Uterus (tissue), 4 donors: ENCODE data around the gene SNRNP70. TPM values are rescaled to one million over a fixed set of nuclear protein-coding genes. Genes with fewer than 3 reads are reported as not detected.

Experiments
- DNase-seq, 2 donors: peaks; one replicate each; pipeline ENCODE4 v3.0.0-alpha.2; 2019 to 2020
- H3K27ac ChIP-seq, 2 donors: fragments of 200-600 bp; sonication (generic); 1 replicate in 1 of 2; 2 replicates in 1 of 2; pipeline ENCODE4 v1.5.1; 2016 to 2018
- H3K27me3 ChIP-seq, 2 donors: fragments of 200-600 bp; sonication (generic); one replicate each; pipeline ENCODE4 v1.5.1; 2018 to 2019; ENCODE audit warnings: control low read depth in 1 of 2
- H3K36me3 ChIP-seq, 2 donors: fragments of 200-600 bp; sonication (generic); one replicate each; pipeline ENCODE4 v1.5.1; 2019; ENCODE audit warnings: control low read depth in 1 of 2
- H3K4me1 ChIP-seq, 2 donors: fragments of 200-600 bp; sonication (generic); one replicate each; pipeline ENCODE4 v1.5.1; 2018 to 2019; ENCODE audit warnings: control low read depth in 1 of 2
- H3K4me3 ChIP-seq, 2 donors: fragments of 200-600 bp; sonication (generic); 1 replicate in 1 of 2; 2 replicates in 1 of 2; pipeline ENCODE4 v1.5.1; 2018 to 2019; ENCODE audit warnings: mild to moderate bottlenecking in 1 of 2
- H3K9me3 ChIP-seq, 2 donors: fragments of 200-600 bp; sonication (generic); one replicate each; pipeline ENCODE4 v1.5.1; 2019; ENCODE audit warnings: control low read depth in 1 of 2
- CTCF ChIP-seq, 4 experiments: fragments of 200-600 bp in 2 of 4; fragments of 450-650 bp in 2 of 4; sonication (generic) in 2 of 4; IDR thresholded peaks; one replicate each; pipeline ENCODE4 v1.5.1; 2016 to 2019; ENCODE audit warnings: antibody characterized with exemption in 4 of 4, mild to moderate bottlenecking in 2 of 4, moderate library complexity in 1 of 4
- POLR2A ChIP-seq, 2 donors: fragments of 450-650 bp; IDR thresholded peaks; one replicate each; pipeline ENCODE4 v1.6.1; 2016; ENCODE audit warnings: antibody characterized with exemption in 2 of 2, mild to moderate bottlenecking in 1 of 2, moderate library complexity in 1 of 2
- intact Hi-C: fragments of 100-400 bp; cut with DNase I; formaldehyde crosslinking; loops from one replicate; pipeline ENCODE4 v1.15.1; 2023; ENCODE audit warnings: low total_unique reads
- total RNA-seq, 4 donors: library from RNA; depleted of rRNA in 3 of 4; stranded (reverse); fragments of >200 nt in 3 of 4; gene quantifications; one replicate each; pipeline versions ENCODE4 v1.1.0 to v1.2.4, GENCODE V29; 2014 to 2023
- donor health status: DM: yes; HTN: yes; CAD: no.

The SNRNP70 gene
- total RNA-seq, 4 donors from 2014 or later: 196 to 462 (median 289) TPM

- no peak within 1 kb of the TSS for H3K27ac ChIP-seq
- H3K4me3 ChIP-seq: no peak within 1 kb of the TSS
- TF ChIP-seq CTCF (IDR thresholded peaks at IDR 0.05): no peak
- no peak for TF ChIP-seq POLR2A (IDR thresholded peaks at IDR 0.05)
- intact Hi-C loops: no loop called here
- no peaks in the 10 kb centered on the region for H3K9me3 ChIP-seq
- DNase-seq: no peak
- H3K27me3 ChIP-seq: no peaks in the 10 kb centered on the region
- H3K36me3 ChIP-seq: no peaks in the 10 kb centered on the region
- H3K4me1 ChIP-seq: no peaks in the 10 kb centered on the region
Observed at GRCh38 chr19:49064768-49065611, 20.3 kb upstream of the SNRNP70 start, which contains the start of gene NTF4. Gene NTF4, minus strand, starts transcription at chr19:49064818. Its CDS starts 2,821 bp downstream, at chr19:49061997.

- TF ChIP-seq CTCF (IDR thresholded peaks at IDR 0.05): no peak
- TF ChIP-seq POLR2A (IDR thresholded peaks at IDR 0.05): no peak
- no peak overlapping the region for H3K4me3 ChIP-seq
- no peaks in the 10 kb centered on the region for H3K9me3 ChIP-seq
- no peaks in the 10 kb centered on the region for H3K27me3 ChIP-seq
- no peaks in the 10 kb centered on the region for H3K4me1 ChIP-seq
- no peak overlapping the region for H3K27ac ChIP-seq
- no peaks in the 10 kb centered on the region for H3K36me3 ChIP-seq
- DNase-seq: no peak
- intact Hi-C loops: no loop called here
Observed at GRCh38 chr19:49065905-49066512, 19.2 kb upstream of the SNRNP70 start.

- DNase-seq: no peak
- Histone ChIP-seq H3K9me3 (no peaks in the 10 kb centered on the region), H3K27me3 (peaks cover 8 to 10% of the 10 kb centered on the region in 2 donors), H3K27ac (no peak overlapping the region), H3K4me3 (no peak overlapping the region), H3K36me3 (no peaks in the 10 kb centered on the region), H3K4me1 (peaks cover 0 to 7% of the 10 kb centered on the region in 2 donors)
- TF ChIP-seq CTCF (IDR thresholded peaks at IDR 0.05): no peak
- TF ChIP-seq POLR2A (IDR thresholded peaks at IDR 0.05): no peak
- intact Hi-C loops: no loop called here
Observed at GRCh38 chr19:49067554-49067953, 17.7 kb upstream of the SNRNP70 start.

GRCh38 chr19:49069026-49069425 lies 16.2 kb upstream of the SNRNP70 start:
- Histone ChIP-seq H3K27ac (no peak overlapping the region), H3K9me3 (no peaks in the 10 kb centered on the region), H3K4me3 (no peak overlapping the region), H3K4me1 (peaks cover 0 to 10% of the 10 kb centered on the region in 2 donors), H3K27me3 (peaks cover 14 to 21% of the 10 kb centered on the region in 2 donors), H3K36me3 (no peaks in the 10 kb centered on the region)
- no peak for DNase-seq
- TF ChIP-seq POLR2A (IDR thresholded peaks at IDR 0.05) (no peak), CTCF (IDR thresholded peaks at IDR 0.05) (no peak)
- intact Hi-C loops: no loop called here

GRCh38 chr19:49070416-49070815 lies 14.8 kb upstream of the SNRNP70 start:
- Histone ChIP-seq H3K27ac (no peak overlapping the region), H3K9me3 (no peaks in the 10 kb centered on the region), H3K4me3 (no peak overlapping the region), H3K36me3 (no peaks in the 10 kb centered on the region), H3K27me3 (peaks cover 14 to 26% of the 10 kb centered on the region in 2 donors), H3K4me1 (peaks cover 0 to 10% of the 10 kb centered on the region in 2 donors)
- DNase-seq: no peak
- no peak for TF ChIP-seq POLR2A (IDR thresholded peaks at IDR 0.05)
- TF ChIP-seq CTCF (IDR thresholded peaks at IDR 0.05): no peak
- intact Hi-C loops: no loop called here
